ENCODE results near the gene FXYD6. TPM values are rescaled to one million over a fixed set of nuclear protein-coding genes. Genes with fewer than 3 reads are reported as not detected.

The FXYD6 gene
- total and polyA plus RNA-seq, 9 of the 15 experiments (the other 6 are each of a cell fraction or from before 2014, with no cell fraction given) = 0.07 to 0.35 TPM; not detected in 7

DNA sequence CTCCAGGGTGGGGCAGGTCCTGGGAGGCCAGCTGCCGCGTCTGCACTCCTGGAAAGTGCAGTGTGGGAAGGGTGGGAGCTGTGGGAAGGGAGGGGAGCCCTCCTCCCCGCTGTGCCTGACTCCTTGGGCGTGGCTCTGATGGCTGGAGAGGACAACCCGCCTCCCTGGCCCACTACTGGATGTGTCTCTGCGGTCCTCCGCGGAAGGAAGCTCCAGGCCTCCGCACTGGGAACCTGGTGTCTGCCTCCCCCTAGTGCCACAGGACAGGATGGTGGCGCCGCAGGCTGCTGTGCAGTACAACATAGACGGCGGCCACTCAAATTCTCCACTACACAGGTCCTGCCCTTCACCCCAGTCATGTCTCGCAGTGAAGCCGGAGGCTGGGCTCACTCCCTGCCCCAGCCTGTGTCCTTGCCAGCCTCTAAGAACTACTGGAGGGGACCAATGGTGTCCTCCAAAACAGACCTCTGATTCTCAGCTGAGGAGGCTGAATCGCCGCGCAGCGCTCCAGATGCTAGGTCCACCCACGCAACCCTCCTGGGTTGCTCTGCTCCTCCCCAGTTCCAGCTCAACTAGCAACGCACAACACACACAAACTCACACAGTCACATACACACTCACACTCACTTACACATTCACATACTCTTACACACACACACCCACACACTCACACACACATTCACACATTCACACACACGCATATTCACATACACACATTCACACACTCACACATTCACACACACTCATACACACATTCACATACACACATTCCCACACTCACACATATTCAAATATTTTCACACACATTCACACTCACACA lies 67.0 kb downstream of the FXYD6 start (continued):
- TF ChIP-seq, protein P1, sequence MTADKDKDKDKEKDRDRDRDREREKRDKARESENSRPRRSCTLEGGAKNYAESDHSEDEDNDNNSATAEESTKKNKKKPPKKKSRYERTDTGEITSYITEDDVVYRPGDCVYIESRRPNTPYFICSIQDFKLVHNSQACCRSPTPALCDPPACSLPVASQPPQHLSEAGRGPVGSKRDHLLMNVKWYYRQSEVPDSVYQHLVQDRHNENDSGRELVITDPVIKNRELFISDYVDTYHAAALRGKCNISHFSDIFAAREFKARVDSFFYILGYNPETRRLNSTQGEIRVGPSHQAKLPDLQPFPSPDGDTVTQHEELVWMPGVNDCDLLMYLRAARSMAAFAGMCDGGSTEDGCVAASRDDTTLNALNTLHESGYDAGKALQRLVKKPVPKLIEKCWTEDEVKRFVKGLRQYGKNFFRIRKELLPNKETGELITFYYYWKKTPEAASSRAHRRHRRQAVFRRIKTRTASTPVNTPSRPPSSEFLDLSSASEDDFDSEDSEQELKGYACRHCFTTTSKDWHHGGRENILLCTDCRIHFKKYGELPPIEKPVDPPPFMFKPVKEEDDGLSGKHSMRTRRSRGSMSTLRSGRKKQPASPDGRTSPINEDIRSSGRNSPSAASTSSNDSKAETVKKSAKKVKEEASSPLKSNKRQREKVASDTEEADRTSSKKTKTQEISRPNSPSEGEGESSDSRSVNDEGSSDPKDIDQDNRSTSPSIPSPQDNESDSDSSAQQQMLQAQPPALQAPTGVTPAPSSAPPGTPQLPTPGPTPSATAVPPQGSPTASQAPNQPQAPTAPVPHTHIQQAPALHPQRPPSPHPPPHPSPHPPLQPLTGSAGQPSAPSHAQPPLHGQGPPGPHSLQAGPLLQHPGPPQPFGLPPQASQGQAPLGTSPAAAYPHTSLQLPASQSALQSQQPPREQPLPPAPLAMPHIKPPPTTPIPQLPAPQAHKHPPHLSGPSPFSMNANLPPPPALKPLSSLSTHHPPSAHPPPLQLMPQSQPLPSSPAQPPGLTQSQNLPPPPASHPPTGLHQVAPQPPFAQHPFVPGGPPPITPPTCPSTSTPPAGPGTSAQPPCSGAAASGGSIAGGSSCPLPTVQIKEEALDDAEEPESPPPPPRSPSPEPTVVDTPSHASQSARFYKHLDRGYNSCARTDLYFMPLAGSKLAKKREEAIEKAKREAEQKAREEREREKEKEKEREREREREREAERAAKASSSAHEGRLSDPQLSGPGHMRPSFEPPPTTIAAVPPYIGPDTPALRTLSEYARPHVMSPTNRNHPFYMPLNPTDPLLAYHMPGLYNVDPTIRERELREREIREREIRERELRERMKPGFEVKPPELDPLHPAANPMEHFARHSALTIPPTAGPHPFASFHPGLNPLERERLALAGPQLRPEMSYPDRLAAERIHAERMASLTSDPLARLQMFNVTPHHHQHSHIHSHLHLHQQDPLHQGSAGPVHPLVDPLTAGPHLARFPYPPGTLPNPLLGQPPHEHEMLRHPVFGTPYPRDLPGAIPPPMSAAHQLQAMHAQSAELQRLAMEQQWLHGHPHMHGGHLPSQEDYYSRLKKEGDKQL (CRISPR knock-in tag; IDR thresholded peaks at IDR 0.05; ENCODE audit: borderline replicate concordance) = no peak
- TF ChIP-seq KDM4B (IDR thresholded peaks at IDR 0.05; ENCODE audit: borderline replicate concordance in 2 of 2, low read depth in 1 of 2) (no peak), ZNF197 (CRISPR knock-in tag; IDR thresholded peaks at IDR 0.05; ENCODE audit: low read depth) (no peak), LCOR (CRISPR knock-in tag; IDR thresholded peaks at IDR 0.05) (no peak), RBBP5 (IDR thresholded peaks at IDR 0.05; ENCODE audit: borderline replicate concordance, insufficient read depth, low read length, poor library complexity, severe bottlenecking) (no peak), PPARD (CRISPR knock-in tag; IDR thresholded peaks at IDR 0.05) (no peak), PHF20 (IDR thresholded peaks at IDR 0.05; ENCODE audit: partially characterized antibody) (peak; percentile 42), FOXA3 (CRISPR knock-in tag; conservative IDR thresholded peaks at IDR 0.05 in 1 of 2, IDR thresholded peaks at IDR 0.05 in 1 of 2) (no peak), CBX2 (IDR thresholded peaks at IDR 0.05; ENCODE audit: insufficient read depth, low read length, poor library complexity, severe bottlenecking) (no peak), TAF15 (IDR thresholded peaks at IDR 0.05; ENCODE audit: low read depth, low read length) (no peak), MCM5 (IDR thresholded peaks at IDR 0.05; ENCODE audit: low read depth) (no peak), IRF2 (CRISPR knock-in tag; IDR thresholded peaks at IDR 0.05) (no peak)
- TF ChIP-seq, protein P2, sequence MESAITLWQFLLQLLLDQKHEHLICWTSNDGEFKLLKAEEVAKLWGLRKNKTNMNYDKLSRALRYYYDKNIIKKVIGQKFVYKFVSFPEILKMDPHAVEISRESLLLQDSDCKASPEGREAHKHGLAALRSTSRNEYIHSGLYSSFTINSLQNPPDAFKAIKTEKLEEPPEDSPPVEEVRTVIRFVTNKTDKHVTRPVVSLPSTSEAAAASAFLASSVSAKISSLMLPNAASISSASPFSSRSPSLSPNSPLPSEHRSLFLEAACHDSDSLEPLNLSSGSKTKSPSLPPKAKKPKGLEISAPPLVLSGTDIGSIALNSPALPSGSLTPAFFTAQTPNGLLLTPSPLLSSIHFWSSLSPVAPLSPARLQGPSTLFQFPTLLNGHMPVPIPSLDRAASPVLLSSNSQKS (CRISPR knock-in tag; IDR thresholded peaks at IDR 0.05) = no peak
- TF ChIP-seq, protein P3, sequence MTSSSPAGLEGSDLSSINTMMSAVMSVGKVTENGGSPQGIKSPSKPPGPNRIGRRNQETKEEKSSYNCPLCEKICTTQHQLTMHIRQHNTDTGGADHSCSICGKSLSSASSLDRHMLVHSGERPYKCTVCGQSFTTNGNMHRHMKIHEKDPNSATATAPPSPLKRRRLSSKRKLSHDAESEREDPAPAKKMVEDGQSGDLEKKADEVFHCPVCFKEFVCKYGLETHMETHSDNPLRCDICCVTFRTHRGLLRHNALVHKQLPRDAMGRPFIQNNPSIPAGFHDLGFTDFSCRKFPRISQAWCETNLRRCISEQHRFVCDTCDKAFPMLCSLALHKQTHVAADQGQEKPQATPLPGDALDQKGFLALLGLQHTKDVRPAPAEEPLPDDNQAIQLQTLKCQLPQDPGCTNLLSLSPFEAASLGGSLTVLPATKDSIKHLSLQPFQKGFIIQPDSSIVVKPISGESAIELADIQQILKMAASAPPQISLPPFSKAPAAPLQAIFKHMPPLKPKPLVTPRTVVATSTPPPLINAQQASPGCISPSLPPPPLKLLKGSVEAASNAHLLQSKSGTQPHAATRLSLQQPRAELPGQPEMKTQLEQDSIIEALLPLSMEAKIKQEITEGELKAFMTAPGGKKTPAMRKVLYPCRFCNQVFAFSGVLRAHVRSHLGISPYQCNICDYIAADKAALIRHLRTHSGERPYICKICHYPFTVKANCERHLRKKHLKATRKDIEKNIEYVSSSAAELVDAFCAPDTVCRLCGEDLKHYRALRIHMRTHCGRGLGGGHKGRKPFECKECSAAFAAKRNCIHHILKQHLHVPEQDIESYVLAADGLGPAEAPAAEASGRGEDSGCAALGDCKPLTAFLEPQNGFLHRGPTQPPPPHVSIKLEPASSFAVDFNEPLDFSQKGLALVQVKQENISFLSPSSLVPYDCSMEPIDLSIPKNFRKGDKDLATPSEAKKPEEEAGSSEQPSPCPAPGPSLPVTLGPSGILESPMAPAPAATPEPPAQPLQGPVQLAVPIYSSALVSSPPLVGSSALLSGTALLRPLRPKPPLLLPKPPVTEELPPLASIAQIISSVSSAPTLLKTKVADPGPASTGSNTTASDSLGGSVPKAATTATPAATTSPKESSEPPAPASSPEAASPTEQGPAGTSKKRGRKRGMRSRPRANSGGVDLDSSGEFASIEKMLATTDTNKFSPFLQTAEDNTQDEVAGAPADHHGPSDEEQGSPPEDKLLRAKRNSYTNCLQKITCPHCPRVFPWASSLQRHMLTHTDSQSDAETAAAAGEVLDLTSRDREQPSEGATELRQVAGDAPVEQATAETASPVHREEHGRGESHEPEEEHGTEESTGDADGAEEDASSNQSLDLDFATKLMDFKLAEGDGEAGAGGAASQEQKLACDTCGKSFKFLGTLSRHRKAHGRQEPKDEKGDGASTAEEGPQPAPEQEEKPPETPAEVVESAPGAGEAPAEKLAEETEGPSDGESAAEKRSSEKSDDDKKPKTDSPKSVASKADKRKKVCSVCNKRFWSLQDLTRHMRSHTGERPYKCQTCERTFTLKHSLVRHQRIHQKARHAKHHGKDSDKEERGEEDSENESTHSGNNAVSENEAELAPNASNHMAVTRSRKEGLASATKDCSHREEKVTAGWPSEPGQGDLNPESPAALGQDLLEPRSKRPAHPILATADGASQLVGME (CRISPR knock-in tag; IDR thresholded peaks at IDR 0.05) = no peak

Data from K562 (cell line).